Endothelial cell of umbilical vein (primary cell): ENCODE measurements around the gene MKNK1. TPM values are rescaled to one million over a fixed set of nuclear protein-coding genes. Genes with fewer than 3 reads are reported as not detected.

Experiments
- BruUV-seq: library from RNA; stranded (reverse); fragments of 400-500 nt; replicated peaks from 2 replicates; lab custom pipeline; 2021; lab: Mats Ljungman, UMichigan
- CTCF ChIA-PET: fragments of 300-600, 350-600 bp; sonication (Branson Sonifier 250); formaldehyde crosslinking; loops from one replicate; lab custom pipeline; 2021; ENCODE audit warnings: antibody characterized with exemption, inconsistent platforms; lab: Charles Lee
- POLR2A ChIA-PET: fragments of 300-600, 350-600 bp; sonication (Branson Sonifier 250); formaldehyde crosslinking; loops from one replicate; lab custom pipeline; 2021; ENCODE audit warnings: antibody characterized with exemption, inconsistent platforms; lab: Charles Lee
- DNase-seq: peaks from one replicate; pipeline ENCODE4 v3.0.0-alpha.2; 2011; ENCODE audit warnings: low read depth, low spot score
- FAIRE-seq: peaks from 2 replicates; lab custom pipeline; 2011; peaks lifted over from hg19 to GRCh38; lab: Jason Lieb, UNC
- H2AFZ ChIP-seq: 2 replicates; pipeline ENCODE4 v1.6.0; 2012; ENCODE audit warnings: low read depth, low read length, control low read depth, inconsistent platforms
- H3K27ac ChIP-seq: 2 replicates; pipeline ENCODE4 v1.5.1; 2011; ENCODE audit warnings: low read depth, mild to moderate bottlenecking, control low read depth, low read length, moderate library complexity; ENCODE audit not compliant: insufficient read depth
- H3K27me3 ChIP-seq, 2 experiments: 2 replicates each; pipeline versions ENCODE4 v1.6.0 to v1.6.1; 2011; ENCODE audit warnings: low read length in 2 of 2, mixed read lengths in 1 of 2; ENCODE audit not compliant: control insufficient read depth in 2 of 2, insufficient read depth in 2 of 2
- H3K36me3 ChIP-seq, 2 experiments: 2 replicates in 1 of 2; 3 replicates in 1 of 2; pipeline ENCODE4 v1.5.1; 2011; ENCODE audit warnings: low read length in 2 of 2, mild to moderate bottlenecking in 1 of 2, moderate library complexity in 1 of 2; ENCODE audit not compliant: control insufficient read depth in 2 of 2, insufficient read depth in 2 of 2; ENCODE audit errors: extremely low read depth in 1 of 2
- H3K4me1 ChIP-seq: 3 replicates; pipeline ENCODE4 v1.5.1; 2011; ENCODE audit warnings: mild to moderate bottlenecking, low read length; ENCODE audit not compliant: control insufficient read depth, insufficient read depth; ENCODE audit errors: extremely low read depth
- H3K4me2 ChIP-seq: 2 replicates; pipeline ENCODE4 v1.6.1; 2011; ENCODE audit warnings: low read length, control low read depth, mixed read lengths; ENCODE audit not compliant: insufficient read depth
- H3K4me3 ChIP-seq, 3 experiments: fragments of 200-600 bp in 1 of 3; sonication (generic), shearing (Covaris generic) in 1 of 3; replicated peaks in 1 of 3; 2 replicates each; pipeline ENCODE4 v1.5.1; 2011 to 2016; ENCODE audit warnings: control low read depth in 3 of 3, low read length in 3 of 3, mild to moderate bottlenecking in 2 of 3, inconsistent platforms in 1 of 3, low read depth in 1 of 3, moderate library complexity in 1 of 3; ENCODE audit not compliant: insufficient read depth in 1 of 3
- H3K79me2 ChIP-seq: 2 replicates; pipeline ENCODE4 v1.6.0; 2012; ENCODE audit warnings: low read length, inconsistent platforms; ENCODE audit not compliant: control insufficient read depth, insufficient read depth
- H3K9ac ChIP-seq: replicated peaks from 2 replicates; pipeline ENCODE3; 2011; ENCODE audit warnings: low read length, control low read depth; ENCODE audit not compliant: insufficient read depth; ENCODE audit errors: extremely low read depth
- H3K9me1 ChIP-seq: replicated peaks from 3 replicates; pipeline ENCODE4 v1.6.0; 2011; ENCODE audit warnings: mild to moderate bottlenecking, low read length; ENCODE audit not compliant: control insufficient read depth, insufficient read depth; ENCODE audit errors: extremely low read depth
- H3K9me3 ChIP-seq: replicated peaks from 2 replicates; pipeline ENCODE4 v1.5.1; 2012; ENCODE audit warnings: low read length, inconsistent platforms; ENCODE audit not compliant: control insufficient read depth, insufficient read depth
- H4K20me1 ChIP-seq: replicated peaks from 2 replicates; pipeline ENCODE3; 2011; ENCODE audit warnings: mild to moderate bottlenecking, low read length; ENCODE audit not compliant: control insufficient read depth, insufficient read depth; ENCODE audit errors: extremely low read depth
- CTCF ChIP-seq, 2 donors: IDR thresholded peaks; 1 replicate in 1 of 2; 2 replicates in 1 of 2; pipeline ENCODE4 v1.5.1; 2011; ENCODE audit warnings: low read length in 2 of 2, mild to moderate bottlenecking in 2 of 2, moderate library complexity in 2 of 2, control low read depth in 1 of 2, inconsistent platforms in 1 of 2, low read depth in 1 of 2; ENCODE audit not compliant: insufficient read depth in 1 of 2; ENCODE audit errors: extremely low read depth in 1 of 2
- EZH2 ChIP-seq: IDR thresholded peaks from 2 replicates; pipeline ENCODE4 v1.6.1; 2012; ENCODE audit warnings: borderline replicate concordance, low read depth, mild to moderate bottlenecking, moderate library complexity, low read length, inconsistent platforms; ENCODE audit not compliant: severe bottlenecking
- FOS ChIP-seq: IDR thresholded peaks from 2 replicates; pipeline ENCODE4 v1.6.1; 2011; ENCODE audit warnings: mild to moderate bottlenecking, low read length, moderate library complexity, borderline replicate concordance; ENCODE audit not compliant: insufficient read depth
- GATA2 ChIP-seq: IDR thresholded peaks from 2 replicates; pipeline ENCODE4 v1.7.0; 2011; ENCODE audit warnings: low read depth, mild to moderate bottlenecking, moderate library complexity, mixed read lengths, low read length; ENCODE audit not compliant: insufficient read length, insufficient read depth
- JUN ChIP-seq: IDR thresholded peaks from 2 replicates; pipeline ENCODE4 v1.6.1; 2011; ENCODE audit warnings: borderline replicate concordance, low read depth; ENCODE audit not compliant: insufficient read length, insufficient read depth
- MAX ChIP-seq: IDR thresholded peaks from 2 replicates; pipeline ENCODE4 v1.6.1; 2011; ENCODE audit not compliant: insufficient read depth, insufficient read length
- MYC ChIP-seq: IDR thresholded peaks from one replicate; pipeline ENCODE4 v1.6.1; 2011; ENCODE audit warnings: mild to moderate bottlenecking, low read depth, low read length
- POLR2A ChIP-seq: IDR thresholded peaks from 2 replicates; pipeline ENCODE4 v1.6.1; 2012; ENCODE audit warnings: low read depth, mild to moderate bottlenecking, control low read depth, low read length
- POLR2AphosphoS5 ChIP-seq: IDR thresholded peaks from 2 replicates; pipeline ENCODE4 v1.6.1; 2012; ENCODE audit warnings: low read depth, mild to moderate bottlenecking, control low read depth, low read length, moderate library complexity; ENCODE audit not compliant: insufficient read depth
- dilution Hi-C: fragments of 300-500 bp; cut with MboI; formaldehyde crosslinking; loops from one replicate; pipeline ENCODE4 v1.15.0; 2019; ENCODE audit warnings: low sequenced_read_pairs; ENCODE audit not compliant: extremely low pct_ligation_motif_present
- intact Hi-C: fragments of 100-400 bp; cut with micrococcal nuclease; formaldehyde crosslinking; loops from one replicate; pipeline ENCODE4 v1.10.0; 2022
- polyA plus RNA-seq, 4 experiments: library from polyadenylated mRNA; depleted of rRNA in 3 of 4; stranded (reverse) in 3 of 4; unstranded in 1 of 4; fragments of >200 nt; gene quantifications; 2 replicates each; pipeline versions ENCODE4 v1.2.1 to v1.2.3, GENCODE V29; 2011 to 2012; ENCODE audit warnings: missing spikeins in 1 of 4
- total RNA-seq: library from RNA; stranded (reverse); gene quantifications from 2 replicates; pipeline ENCODE4 v1.2.3, GENCODE V29; 2021

MKNK1 gene
- total and polyA plus RNA-seq, 2 donors (not counting 3 experiments of a cell fraction or from before 2014, with no cell fraction given) = 32.9 to 42.6 TPM

GRCh38 chr1:46653405-46653958 is 49.4 kb upstream of the MKNK1 start:
- no TSS peak for BruUV-seq
- H3K9me3 ChIP-seq = no peaks in the 10 kb centered on the region
- no peak for TF ChIP-seq MYC
- TF ChIP-seq POLR2A = no peak
- TF ChIP-seq MAX = no peak
- no peak for TF ChIP-seq EZH2
- TF ChIP-seq GATA2 = no peak
- TF ChIP-seq CTCF (IDR thresholded peaks at IDR 0.05; ENCODE audit: extremely low read depth in 1 of 2, insufficient read depth in 1 of 2, low read depth in 1 of 2, low read length in 2 of 2) = no peak
- no peak for TF ChIP-seq JUN
- TF ChIP-seq FOS = no peak
- TF ChIP-seq POLR2AphosphoS5 = no peak
- no peaks in the 10 kb centered on the region for H3K79me2 ChIP-seq
- dilution Hi-C loops (no loop called here), intact Hi-C loops (no loop called here)
- no peaks in the 10 kb centered on the region for H3K9me1 ChIP-seq
- H3K4me3 ChIP-seq = no peak overlapping the region
- ChIA-PET CTCF (interaction anchor here (1.1 to 1.3 kb wide), 3 partner anchors 11 to 31 kb away, joined by 3 to 6 read pairs (median 4); no protein-coding TSS in a partner anchor), POLR2A (no interaction called here)
- no peaks in the 10 kb centered on the region for H3K27me3 ChIP-seq
- no peak overlapping the region for H2AFZ ChIP-seq
- DNase-seq = no peak
- FAIRE-seq = no peak
- no peaks in the 10 kb centered on the region for H4K20me1 ChIP-seq
- H3K4me1 ChIP-seq = no peaks in the 10 kb centered on the region
- H3K36me3 ChIP-seq = peaks cover 6 to 8% of the 10 kb centered on the region in 2 experiments
- H3K27ac ChIP-seq = no peak overlapping the region
- H3K9ac ChIP-seq = no peak overlapping the region
- H3K4me2 ChIP-seq = no peak overlapping the region
